Liver (tissue), 3 donors: ENCODE measurements around the gene CHST12.

ENCODE experiments used
- EGR1 ChIP-seq, 2 donors: IDR thresholded peaks; 2 replicates each; pipeline ENCODE4 v1.6.1; 2016 to 2018; ENCODE audit warnings: antibody characterized with exemption in 2 of 2, low read depth in 2 of 2
- FOXA1 ChIP-seq: IDR thresholded peaks from 2 replicates; pipeline ENCODE4 v1.6.1; 2016; ENCODE audit warnings: antibody characterized with exemption
- HNF4G ChIP-seq: IDR thresholded peaks from 2 replicates; pipeline ENCODE4 v1.6.1; 2016; ENCODE audit warnings: antibody characterized with exemption
- RAD21 ChIP-seq, 2 donors: IDR thresholded peaks; 2 replicates each; pipeline ENCODE4 v1.6.1; 2016; ENCODE audit warnings: antibody characterized with exemption in 2 of 2, mild to moderate bottlenecking in 2 of 2
- TAF1 ChIP-seq: conservative IDR thresholded peaks from 2 replicates; pipeline ENCODE4 v1.6.1; 2016; ENCODE audit warnings: antibody characterized with exemption, mild to moderate bottlenecking
- YY1 ChIP-seq: IDR thresholded peaks from 2 replicates; pipeline ENCODE4 v1.6.1; 2016; ENCODE audit warnings: antibody characterized with exemption, mild to moderate bottlenecking
- TF ChIP-seq, protein P1 (sequence below): fragments of 150-350 bp; IDR thresholded peaks from 2 replicates; pipeline ENCODE4 v1.5.1; 2017; ENCODE audit warnings: improper control_type of control experiment, low read depth, low read length; ENCODE audit not compliant: missing input control
- TF ChIP-seq, protein P2 (sequence below): IDR thresholded peaks from 2 replicates; pipeline ENCODE4 v1.6.1; 2016; ENCODE audit warnings: antibody characterized with exemption
- TF ChIP-seq, protein P3 (sequence below): IDR thresholded peaks from 2 replicates; pipeline ENCODE4 v1.6.1; 2016; ENCODE audit warnings: antibody characterized with exemption
- TF ChIP-seq, protein P4 (sequence below): IDR thresholded peaks from 2 replicates; pipeline ENCODE4 v1.6.1; 2016; ENCODE audit warnings: antibody characterized with exemption
- TF ChIP-seq, protein P5 (sequence below): IDR thresholded peaks from 2 replicates; pipeline ENCODE4 v1.6.1; 2016; ENCODE audit warnings: antibody characterized with exemption, mild to moderate bottlenecking
- donor health status: healthy.
- donor health status: healthy.

DNA sequence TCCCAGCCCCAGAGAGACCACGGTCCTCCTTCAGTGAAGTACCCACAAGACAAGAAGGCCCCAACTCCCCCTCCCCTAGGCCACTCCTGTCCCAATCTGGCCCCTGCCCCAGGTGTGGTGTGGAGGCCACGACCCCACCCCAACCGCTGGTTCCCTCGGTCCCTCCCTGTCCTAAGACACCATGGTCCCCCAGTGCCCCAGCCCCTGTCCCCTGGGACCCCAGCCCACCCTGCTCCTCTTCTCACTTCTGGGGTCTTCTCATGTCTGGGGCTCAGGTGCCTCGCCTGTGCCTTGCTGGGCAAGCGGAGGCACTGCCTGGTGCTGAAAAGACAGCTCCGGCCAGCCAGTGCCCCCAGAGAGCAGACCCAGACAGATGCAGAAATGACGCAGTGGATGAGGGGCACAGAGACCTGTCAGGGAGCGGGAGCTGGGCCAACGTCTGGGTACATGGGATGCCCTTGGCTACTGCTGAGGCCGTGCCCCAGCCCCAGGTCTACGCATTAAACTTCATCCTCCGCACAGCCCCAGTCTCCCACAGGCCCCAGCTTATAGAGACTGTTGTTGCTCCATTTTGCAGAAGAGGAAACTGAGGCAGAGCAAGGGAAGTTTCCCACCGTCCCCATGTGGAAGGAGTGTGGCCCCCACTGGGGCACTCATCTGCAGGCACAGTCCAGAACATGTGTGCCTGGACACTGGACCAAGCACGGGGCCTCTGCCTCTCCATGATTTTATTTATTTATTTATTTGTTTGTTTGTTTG lies 58.0 kb downstream of the CHST12 start:
- TF ChIP-seq, protein P1, sequence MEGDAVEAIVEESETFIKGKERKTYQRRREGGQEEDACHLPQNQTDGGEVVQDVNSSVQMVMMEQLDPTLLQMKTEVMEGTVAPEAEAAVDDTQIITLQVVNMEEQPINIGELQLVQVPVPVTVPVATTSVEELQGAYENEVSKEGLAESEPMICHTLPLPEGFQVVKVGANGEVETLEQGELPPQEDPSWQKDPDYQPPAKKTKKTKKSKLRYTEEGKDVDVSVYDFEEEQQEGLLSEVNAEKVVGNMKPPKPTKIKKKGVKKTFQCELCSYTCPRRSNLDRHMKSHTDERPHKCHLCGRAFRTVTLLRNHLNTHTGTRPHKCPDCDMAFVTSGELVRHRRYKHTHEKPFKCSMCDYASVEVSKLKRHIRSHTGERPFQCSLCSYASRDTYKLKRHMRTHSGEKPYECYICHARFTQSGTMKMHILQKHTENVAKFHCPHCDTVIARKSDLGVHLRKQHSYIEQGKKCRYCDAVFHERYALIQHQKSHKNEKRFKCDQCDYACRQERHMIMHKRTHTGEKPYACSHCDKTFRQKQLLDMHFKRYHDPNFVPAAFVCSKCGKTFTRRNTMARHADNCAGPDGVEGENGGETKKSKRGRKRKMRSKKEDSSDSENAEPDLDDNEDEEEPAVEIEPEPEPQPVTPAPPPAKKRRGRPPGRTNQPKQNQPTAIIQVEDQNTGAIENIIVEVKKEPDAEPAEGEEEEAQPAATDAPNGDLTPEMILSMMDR = no peak
- TF ChIP-seq, protein P2, sequence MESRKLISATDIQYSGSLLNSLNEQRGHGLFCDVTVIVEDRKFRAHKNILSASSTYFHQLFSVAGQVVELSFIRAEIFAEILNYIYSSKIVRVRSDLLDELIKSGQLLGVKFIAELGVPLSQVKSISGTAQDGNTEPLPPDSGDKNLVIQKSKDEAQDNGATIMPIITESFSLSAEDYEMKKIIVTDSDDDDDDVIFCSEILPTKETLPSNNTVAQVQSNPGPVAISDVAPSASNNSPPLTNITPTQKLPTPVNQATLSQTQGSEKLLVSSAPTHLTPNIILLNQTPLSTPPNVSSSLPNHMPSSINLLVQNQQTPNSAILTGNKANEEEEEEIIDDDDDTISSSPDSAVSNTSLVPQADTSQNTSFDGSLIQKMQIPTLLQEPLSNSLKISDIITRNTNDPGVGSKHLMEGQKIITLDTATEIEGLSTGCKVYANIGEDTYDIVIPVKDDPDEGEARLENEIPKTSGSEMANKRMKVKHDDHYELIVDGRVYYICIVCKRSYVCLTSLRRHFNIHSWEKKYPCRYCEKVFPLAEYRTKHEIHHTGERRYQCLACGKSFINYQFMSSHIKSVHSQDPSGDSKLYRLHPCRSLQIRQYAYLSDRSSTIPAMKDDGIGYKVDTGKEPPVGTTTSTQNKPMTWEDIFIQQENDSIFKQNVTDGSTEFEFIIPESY = no peak
- TF ChIP-seq FOXA1 (no peak), TAF1 (no peak), HNF4G (no peak), YY1 (no peak), RAD21 (IDR thresholded peaks at IDR 0.05) (no peak), EGR1 (IDR thresholded peaks at IDR 0.05; ENCODE audit: low read depth in 2 of 2) (no peak)
- TF ChIP-seq, protein P3, sequence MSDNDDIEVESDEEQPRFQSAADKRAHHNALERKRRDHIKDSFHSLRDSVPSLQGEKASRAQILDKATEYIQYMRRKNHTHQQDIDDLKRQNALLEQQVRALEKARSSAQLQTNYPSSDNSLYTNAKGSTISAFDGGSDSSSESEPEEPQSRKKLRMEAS = no peak
- TF ChIP-seq, protein P4, sequence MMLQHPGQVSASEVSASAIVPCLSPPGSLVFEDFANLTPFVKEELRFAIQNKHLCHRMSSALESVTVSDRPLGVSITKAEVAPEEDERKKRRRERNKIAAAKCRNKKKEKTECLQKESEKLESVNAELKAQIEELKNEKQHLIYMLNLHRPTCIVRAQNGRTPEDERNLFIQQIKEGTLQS = no peak
- TF ChIP-seq, protein P5, sequence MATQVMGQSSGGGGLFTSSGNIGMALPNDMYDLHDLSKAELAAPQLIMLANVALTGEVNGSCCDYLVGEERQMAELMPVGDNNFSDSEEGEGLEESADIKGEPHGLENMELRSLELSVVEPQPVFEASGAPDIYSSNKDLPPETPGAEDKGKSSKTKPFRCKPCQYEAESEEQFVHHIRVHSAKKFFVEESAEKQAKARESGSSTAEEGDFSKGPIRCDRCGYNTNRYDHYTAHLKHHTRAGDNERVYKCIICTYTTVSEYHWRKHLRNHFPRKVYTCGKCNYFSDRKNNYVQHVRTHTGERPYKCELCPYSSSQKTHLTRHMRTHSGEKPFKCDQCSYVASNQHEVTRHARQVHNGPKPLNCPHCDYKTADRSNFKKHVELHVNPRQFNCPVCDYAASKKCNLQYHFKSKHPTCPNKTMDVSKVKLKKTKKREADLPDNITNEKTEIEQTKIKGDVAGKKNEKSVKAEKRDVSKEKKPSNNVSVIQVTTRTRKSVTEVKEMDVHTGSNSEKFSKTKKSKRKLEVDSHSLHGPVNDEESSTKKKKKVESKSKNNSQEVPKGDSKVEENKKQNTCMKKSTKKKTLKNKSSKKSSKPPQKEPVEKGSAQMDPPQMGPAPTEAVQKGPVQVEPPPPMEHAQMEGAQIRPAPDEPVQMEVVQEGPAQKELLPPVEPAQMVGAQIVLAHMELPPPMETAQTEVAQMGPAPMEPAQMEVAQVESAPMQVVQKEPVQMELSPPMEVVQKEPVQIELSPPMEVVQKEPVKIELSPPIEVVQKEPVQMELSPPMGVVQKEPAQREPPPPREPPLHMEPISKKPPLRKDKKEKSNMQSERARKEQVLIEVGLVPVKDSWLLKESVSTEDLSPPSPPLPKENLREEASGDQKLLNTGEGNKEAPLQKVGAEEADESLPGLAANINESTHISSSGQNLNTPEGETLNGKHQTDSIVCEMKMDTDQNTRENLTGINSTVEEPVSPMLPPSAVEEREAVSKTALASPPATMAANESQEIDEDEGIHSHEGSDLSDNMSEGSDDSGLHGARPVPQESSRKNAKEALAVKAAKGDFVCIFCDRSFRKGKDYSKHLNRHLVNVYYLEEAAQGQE = no peak
